ENCODE data around the gene PPP4R3C. TPM values are rescaled to one million over a fixed set of nuclear protein-coding genes. Genes with fewer than 3 reads are reported as not detected.
"Not testable (repeated sequence)": the region's sequence is repeated elsewhere in the genome, so short reads cannot be mapped to it uniquely, and the experiment has no call there.

The PPP4R3C gene
- total RNA-seq: not detected

- DNase-seq: no peak
Observed at GRCh38 chrX:27463187-27463586, at the start of gene PPP4R3C. Gene PPP4R3C, minus strand, starts transcription at chrX:27463341. Its CDS starts 45 bp downstream, at chrX:27463296.

- no peak for DNase-seq
Observed at GRCh38 chrX:27491397-27491796, 28.3 kb upstream of the PPP4R3C start.

- peak; percentile 16 for DNase-seq
Observed at GRCh38 chrX:27466051-27466450, 2.9 kb upstream of the PPP4R3C start.

GRCh38 chrX:27465036-27465435 is 1.9 kb upstream of the PPP4R3C start:
- no peak for DNase-seq

- not testable (repeated sequence) for DNase-seq
Observed at GRCh38 chrX:27459129-27459528, 4.0 kb downstream of the PPP4R3C start.

- not testable (repeated sequence) for DNase-seq
Observed at GRCh38 chrX:27458544-27458943, 4.6 kb downstream of the PPP4R3C start.

GRCh38 chrX:27451324-27451723 is 11.8 kb downstream of the PPP4R3C start:
- DNase-seq: no peak

GRCh38 chrX:27446423-27446822 is 16.7 kb downstream of the PPP4R3C start:
- DNase-seq: no peak

- no peak for DNase-seq
Observed at GRCh38 chrX:27445438-27445837, 17.7 kb downstream of the PPP4R3C start.

GRCh38 chrX:27444093-27444908 is 18.8 kb downstream of the PPP4R3C start:
- DNase-seq: no peak

- DNase-seq: not testable (repeated sequence)
Observed at GRCh38 chrX:27442392-27442791, 20.7 kb downstream of the PPP4R3C start.

- no peak for DNase-seq
Observed at GRCh38 chrX:27439771-27440170, 23.4 kb downstream of the PPP4R3C start.

GRCh38 chrX:27438937-27439336 is 24.2 kb downstream of the PPP4R3C start:
- no peak for DNase-seq

- no peak for DNase-seq
Observed at GRCh38 chrX:27435031-27435430, 28.1 kb downstream of the PPP4R3C start.

Other genes starting within 250 kb of the PPP4R3C start
- gene DCAF8L2, start 127.0 kb upstream of the PPP4R3C start, total RNA-seq: not detected